ENCODE measurements around the gene MSANTD7. TPM values are rescaled to one million over a fixed set of nuclear protein-coding genes. Genes with fewer than 3 reads are reported as not detected.
"Not testable (repeated sequence)": the region's sequence is repeated elsewhere in the genome, so short reads cannot be mapped to it uniquely, and the experiment has no call there.

Gene MSANTD7
- total and polyA plus RNA-seq, 9 donors: 8.8 to 12.6 (median 10.4) TPM

DNA sequence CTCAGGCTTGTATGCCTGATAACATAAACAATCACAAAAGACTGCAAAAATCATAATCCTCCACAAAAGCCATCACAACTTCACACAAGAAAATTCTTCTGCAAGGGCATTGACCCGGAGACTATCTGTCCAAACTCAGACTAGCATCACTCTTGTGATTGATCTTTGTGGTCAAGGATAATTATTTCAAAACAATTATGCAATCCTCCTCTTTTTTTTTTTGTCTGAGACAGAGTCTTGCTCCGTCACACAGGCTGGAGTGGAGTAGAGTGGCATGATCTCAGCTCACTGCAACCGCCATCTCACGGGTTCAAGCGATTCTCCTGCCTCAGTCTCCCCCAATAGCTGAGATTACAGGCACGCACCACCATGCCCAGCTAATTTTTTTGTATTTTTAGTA is 22.4 kb upstream of the MSANTD7 start:
- Histone ChIP-seq H3K27me3 (ENCODE audit: control insufficient read depth, insufficient read depth, low read length) (peaks cover 2% of the 10 kb centered on the region), H3K9me3 (replicated peaks; ENCODE audit: control insufficient read depth, low read depth, low read length) (no peaks in the 10 kb centered on the region), H3K36me3 (ENCODE audit: control insufficient read depth, insufficient read depth, low read length) (no peaks in the 10 kb centered on the region), H3K4me1 (ENCODE audit: control insufficient read depth, insufficient read depth, low read length) (no peaks in the 10 kb centered on the region), H3K27ac (ENCODE audit: low read length) (no peak overlapping the region), H3K4me3 (ENCODE audit: low read length) (no peak overlapping the region)
- DNase-seq: no peak
- WGBS (ENCODE audit: insufficient coverage): no CpG with 5 or more reads among the region's 6 CpGs

DNA sequence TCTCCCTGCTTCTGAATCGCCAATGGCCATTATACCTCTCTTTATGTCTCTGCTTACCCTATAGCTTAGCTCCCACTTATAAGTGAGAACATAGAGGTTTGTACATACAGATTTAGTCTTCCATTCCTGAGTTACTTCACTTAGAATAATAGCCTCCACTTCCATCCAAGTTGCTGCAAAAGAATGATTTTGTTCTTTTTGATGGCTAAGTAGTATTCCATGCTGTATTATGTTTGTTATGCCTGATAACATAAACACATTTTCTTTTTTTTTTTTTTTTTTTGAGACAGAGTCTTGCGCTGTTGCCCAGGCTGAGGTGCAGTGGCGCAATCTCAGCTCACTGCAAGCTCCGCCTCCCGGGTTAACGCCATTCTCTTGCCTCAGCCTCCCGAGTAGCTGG is 21.4 kb upstream of the MSANTD7 start:
- H3K4me3 ChIP-seq (ENCODE audit: low read length): not testable (repeated sequence)
- WGBS (ENCODE audit: insufficient coverage): no CpG with 5 or more reads among the region's 7 CpGs

DNA sequence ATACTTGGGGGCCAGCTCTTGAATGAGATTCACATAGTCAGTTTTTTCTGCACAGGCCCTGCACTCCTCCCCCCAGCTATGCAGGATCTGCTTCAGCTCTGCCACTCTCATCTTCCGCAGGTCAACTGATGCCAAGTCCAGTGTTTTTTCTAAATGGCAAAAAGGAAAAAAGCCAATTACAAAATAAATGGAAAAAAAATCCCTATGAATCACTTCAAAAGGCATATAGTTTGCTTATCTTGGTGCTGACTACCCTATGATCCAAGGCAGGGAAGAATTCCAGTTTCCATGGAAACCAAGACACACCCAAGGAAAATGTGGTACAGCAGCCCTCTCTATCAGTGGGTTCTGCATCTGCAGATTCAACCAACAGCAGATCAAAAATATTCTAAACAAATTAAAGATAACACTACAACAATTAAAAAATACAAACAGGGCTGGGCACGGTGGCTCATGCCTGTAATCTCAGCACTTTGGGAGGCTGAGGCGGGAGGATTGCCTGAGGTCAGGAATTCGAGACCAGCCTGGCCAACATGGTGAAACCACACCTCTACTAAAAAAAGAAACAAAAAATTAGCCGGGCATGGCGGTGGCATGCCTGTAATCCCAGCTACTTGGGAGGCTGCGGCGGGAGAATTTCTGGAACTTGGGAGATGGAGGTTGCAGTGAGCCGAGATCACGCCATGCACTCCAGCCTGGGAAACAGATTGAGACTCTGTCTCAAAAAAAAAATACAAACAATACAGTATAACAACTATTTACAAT is 17.9 kb upstream of the MSANTD7 start:
- Histone ChIP-seq H3K36me3 (ENCODE audit: control insufficient read depth, insufficient read depth, low read length) (no peaks in the 10 kb centered on the region), H3K4me3 (ENCODE audit: low read length) (no peak overlapping the region), H3K9me3 (replicated peaks; ENCODE audit: control insufficient read depth, low read depth, low read length) (no peaks in the 10 kb centered on the region), H3K27ac (ENCODE audit: low read length) (no peak overlapping the region), H3K27me3 (ENCODE audit: control insufficient read depth, insufficient read depth, low read length) (no peaks in the 10 kb centered on the region), H3K4me1 (ENCODE audit: control insufficient read depth, insufficient read depth, low read length) (no peaks in the 10 kb centered on the region)
- DNase-seq: peak; percentile 29
- no CpG with 5 or more reads among the region's 10 CpGs for whole genome bisulfite sequencing (ENCODE audit: insufficient coverage)

More for the DNA sequence above, 21.4 kb upstream of the MSANTD7 start:
- not testable (repeated sequence) for DNase-seq; H3K9me3 ChIP-seq (replicated peaks; ENCODE audit: control insufficient read depth, low read depth, low read length); H3K27me3 ChIP-seq (ENCODE audit: control insufficient read depth, insufficient read depth, low read length); H3K4me1 ChIP-seq (ENCODE audit: control insufficient read depth, insufficient read depth, low read length); H3K27ac ChIP-seq (ENCODE audit: low read length); H3K36me3 ChIP-seq (ENCODE audit: control insufficient read depth, insufficient read depth, low read length)

DNA sequence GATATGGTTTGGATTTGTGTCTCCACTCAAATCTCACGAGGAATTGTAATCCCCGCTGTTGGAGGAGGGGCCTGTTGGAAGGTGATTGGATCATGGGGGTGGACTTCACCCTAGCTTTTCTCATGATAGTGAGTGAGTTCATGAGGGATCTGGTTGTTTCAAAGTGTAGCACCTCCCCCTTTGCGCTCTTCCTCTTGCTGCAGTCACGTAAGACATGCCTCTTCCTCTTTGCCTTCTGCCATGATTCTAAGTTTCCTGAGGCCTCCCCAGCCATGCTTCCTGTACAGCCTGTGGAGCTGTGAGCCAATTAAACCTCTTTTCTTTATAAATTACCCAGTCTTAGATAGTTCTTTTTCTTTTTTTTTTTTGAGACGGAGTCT is 17.3 kb upstream of the MSANTD7 start:
- whole genome bisulfite sequencing (ENCODE audit: insufficient coverage): 65% methylated on average over 2 of the region's 5 CpGs
- DNase-seq: no peak
- Histone ChIP-seq H3K27me3 (ENCODE audit: control insufficient read depth, insufficient read depth, low read length) (no peaks in the 10 kb centered on the region), H3K36me3 (ENCODE audit: control insufficient read depth, insufficient read depth, low read length) (no peaks in the 10 kb centered on the region), H3K27ac (ENCODE audit: low read length) (no peak overlapping the region), H3K4me3 (ENCODE audit: low read length) (no peak overlapping the region), H3K4me1 (ENCODE audit: control insufficient read depth, insufficient read depth, low read length) (no peaks in the 10 kb centered on the region), H3K9me3 (replicated peaks; ENCODE audit: control insufficient read depth, low read depth, low read length) (no peaks in the 10 kb centered on the region)

DNA sequence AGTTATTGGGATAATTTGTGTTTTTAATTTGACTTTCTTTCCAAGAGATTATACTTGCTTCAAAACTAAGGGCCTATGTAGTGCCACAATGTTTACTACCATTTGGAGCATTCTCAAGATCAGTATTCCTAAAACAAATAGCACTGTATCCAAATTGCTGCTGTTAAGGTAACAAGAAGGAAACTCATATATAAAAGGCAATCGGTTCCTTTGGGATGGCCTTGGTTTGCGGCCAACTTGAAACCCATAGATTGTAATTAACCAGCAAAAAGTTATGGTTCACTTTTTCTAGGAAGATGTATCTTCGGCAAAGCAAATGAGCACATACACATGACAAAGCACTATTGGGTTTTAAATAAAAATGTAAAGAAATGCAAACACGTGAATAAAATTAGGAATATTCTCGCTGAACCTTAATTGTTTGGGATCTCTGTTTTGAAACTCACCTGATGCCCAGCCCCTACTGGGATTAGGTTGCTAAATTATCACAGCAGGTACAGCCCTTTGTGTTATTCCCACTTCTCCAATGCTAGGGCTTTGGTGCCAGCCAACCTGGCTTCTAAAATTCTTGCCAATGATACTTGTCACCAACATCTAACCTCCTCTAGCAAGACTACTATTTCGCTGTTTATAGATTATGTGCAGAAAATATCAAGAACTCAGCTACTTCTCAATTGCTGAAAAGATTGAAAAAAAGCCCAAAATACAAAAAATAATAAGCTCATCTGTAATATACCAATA is 16.3 kb upstream of the MSANTD7 start:
- H3K36me3 ChIP-seq (ENCODE audit: control insufficient read depth, insufficient read depth, low read length): no peaks in the 10 kb centered on the region
- H3K4me3 ChIP-seq (ENCODE audit: low read length): no peak overlapping the region
- no peaks in the 10 kb centered on the region for H3K4me1 ChIP-seq (ENCODE audit: control insufficient read depth, insufficient read depth, low read length)
- H3K27me3 ChIP-seq (ENCODE audit: control insufficient read depth, insufficient read depth, low read length): no peaks in the 10 kb centered on the region
- WGBS (ENCODE audit: insufficient coverage): 74% methylated on average over 2 of the region's 6 CpGs
- H3K27ac ChIP-seq (ENCODE audit: low read length): no peak overlapping the region
- H3K9me3 ChIP-seq (replicated peaks; ENCODE audit: control insufficient read depth, low read depth, low read length): no peaks in the 10 kb centered on the region
- DNase-seq: no peak

DNA sequence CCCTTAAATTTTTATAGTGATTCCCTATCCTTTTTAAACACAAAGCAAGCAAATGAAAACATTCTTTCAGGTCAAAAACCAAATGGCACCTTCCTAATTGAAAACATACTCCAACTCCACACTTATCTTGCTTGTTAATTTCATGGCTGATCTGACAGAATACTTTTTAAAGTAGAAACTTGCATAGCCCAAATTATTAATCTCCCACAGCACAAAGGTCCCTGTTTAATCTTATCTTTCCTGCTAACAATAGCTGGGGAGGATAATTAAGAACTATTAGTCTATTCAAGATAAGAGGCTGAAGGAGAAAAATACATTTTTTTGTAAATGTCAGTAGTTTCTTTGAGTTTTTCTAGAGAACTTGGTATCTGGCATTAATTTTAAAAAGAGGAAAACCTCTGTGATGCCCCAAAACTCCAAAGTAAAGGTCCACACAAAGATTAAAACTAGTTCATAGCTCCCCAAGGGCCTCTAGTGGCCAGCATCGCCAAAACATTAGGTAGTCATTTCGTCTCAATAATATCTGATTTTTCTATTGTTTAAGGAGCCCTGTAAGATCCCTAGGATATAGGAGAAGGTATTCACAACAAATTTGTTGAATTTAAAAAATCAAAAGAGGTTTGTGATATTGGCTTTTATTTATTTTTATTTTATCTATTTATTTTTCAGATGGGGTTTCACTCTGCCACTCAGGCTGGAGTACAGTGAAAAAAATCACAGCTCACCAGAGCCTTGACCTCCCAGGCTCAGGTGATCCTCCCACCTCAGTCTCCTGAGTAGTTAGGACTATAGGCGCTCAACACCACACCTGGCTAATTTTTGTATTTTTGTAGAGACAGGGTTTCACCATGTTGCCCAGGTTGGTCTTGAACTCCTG is 15.0 kb upstream of the MSANTD7 start:
- H3K27me3 ChIP-seq (ENCODE audit: control insufficient read depth, insufficient read depth, low read length): no peaks in the 10 kb centered on the region
- H3K4me1 ChIP-seq (ENCODE audit: control insufficient read depth, insufficient read depth, low read length): no peaks in the 10 kb centered on the region
- H3K4me3 ChIP-seq (ENCODE audit: low read length): no peak overlapping the region
- H3K36me3 ChIP-seq (ENCODE audit: control insufficient read depth, insufficient read depth, low read length): no peaks in the 10 kb centered on the region
- no peak overlapping the region for H3K27ac ChIP-seq (ENCODE audit: low read length)
- DNase-seq: peak; percentile 50
- WGBS (ENCODE audit: insufficient coverage): 100% methylated on average over 1 of the region's 3 CpGs
- H3K9me3 ChIP-seq (replicated peaks; ENCODE audit: control insufficient read depth, low read depth, low read length): no peaks in the 10 kb centered on the region

DNA sequence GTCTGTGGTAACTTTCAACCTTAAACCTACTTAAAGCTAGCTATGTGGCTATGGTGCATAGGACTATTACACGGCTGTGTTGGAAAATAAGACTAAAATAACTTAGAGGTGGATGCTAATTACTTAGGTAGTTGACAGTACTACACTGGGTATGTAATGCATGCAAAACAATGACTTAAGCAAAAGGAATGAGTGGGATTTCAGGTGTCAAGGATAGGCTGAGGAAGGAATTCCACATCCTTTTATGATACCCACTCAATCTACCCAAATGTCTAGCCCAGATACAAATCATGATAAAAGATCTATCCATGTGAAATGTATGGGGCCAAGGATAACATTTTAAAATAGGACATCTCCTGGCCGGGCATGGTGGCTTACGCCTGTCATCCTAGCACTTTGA is 14.1 kb upstream of the MSANTD7 start:
- H3K36me3 ChIP-seq (ENCODE audit: control insufficient read depth, insufficient read depth, low read length): no peaks in the 10 kb centered on the region
- 85% methylated on average over 2 of the region's 3 CpGs for WGBS (ENCODE audit: insufficient coverage)
- H3K4me3 ChIP-seq (ENCODE audit: low read length): no peak overlapping the region
- no peaks in the 10 kb centered on the region for H3K9me3 ChIP-seq (replicated peaks; ENCODE audit: control insufficient read depth, low read depth, low read length)
- no peaks in the 10 kb centered on the region for H3K27me3 ChIP-seq (ENCODE audit: control insufficient read depth, insufficient read depth, low read length)
- H3K27ac ChIP-seq (ENCODE audit: low read length): no peak overlapping the region
- no peak for DNase-seq
- H3K4me1 ChIP-seq (ENCODE audit: control insufficient read depth, insufficient read depth, low read length): no peaks in the 10 kb centered on the region

DNA sequence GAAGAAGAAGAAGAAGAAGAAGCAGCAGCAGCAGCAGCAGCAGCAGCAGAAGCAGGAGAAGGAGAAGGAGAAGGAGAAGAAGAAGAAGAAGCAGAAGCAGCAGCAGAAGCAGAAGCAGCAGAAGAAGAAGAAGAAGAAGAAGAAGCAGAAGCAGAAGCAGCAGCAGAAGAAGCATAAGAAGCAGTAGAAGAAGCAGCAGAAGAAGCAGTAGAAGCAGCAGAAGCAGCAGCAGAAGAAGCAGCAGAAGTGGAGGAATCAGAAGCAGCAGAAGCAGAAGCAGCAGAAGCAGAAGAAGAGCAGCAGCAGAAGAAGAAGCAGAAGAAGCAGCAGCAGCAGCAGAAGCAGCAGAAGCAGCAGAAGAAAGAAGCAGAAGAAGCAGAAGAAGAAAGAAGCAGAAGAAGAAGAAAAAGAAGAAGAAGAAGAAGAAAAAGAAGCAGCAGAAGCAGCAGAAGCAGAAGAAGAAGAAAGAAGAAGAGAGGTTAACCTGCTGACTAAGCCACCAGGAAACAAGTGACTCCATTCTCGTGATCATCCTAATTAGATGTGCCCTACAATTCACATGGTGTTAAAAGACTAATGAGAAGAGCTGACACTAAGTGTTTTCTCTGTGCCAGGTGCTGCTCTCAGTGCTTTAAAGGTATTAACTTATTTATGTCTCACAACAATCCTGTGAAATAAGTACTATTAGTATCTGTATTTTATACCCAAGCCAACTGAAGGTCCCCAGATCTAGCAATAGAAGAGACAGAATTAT is 11.9 kb upstream of the MSANTD7 start:
- no CpG with 5 or more reads among the region's 1 CpG for WGBS (ENCODE audit: insufficient coverage)
- no peaks in the 10 kb centered on the region for H3K27me3 ChIP-seq (ENCODE audit: control insufficient read depth, insufficient read depth, low read length)
- no peaks in the 10 kb centered on the region for H3K36me3 ChIP-seq (ENCODE audit: control insufficient read depth, insufficient read depth, low read length)
- no peaks in the 10 kb centered on the region for H3K4me1 ChIP-seq (ENCODE audit: control insufficient read depth, insufficient read depth, low read length)
- H3K4me3 ChIP-seq (ENCODE audit: low read length): no peak overlapping the region
- DNase-seq: no peak
- H3K9me3 ChIP-seq (replicated peaks; ENCODE audit: control insufficient read depth, low read depth, low read length): no peaks in the 10 kb centered on the region
- no peak overlapping the region for H3K27ac ChIP-seq (ENCODE audit: low read length)

DNA sequence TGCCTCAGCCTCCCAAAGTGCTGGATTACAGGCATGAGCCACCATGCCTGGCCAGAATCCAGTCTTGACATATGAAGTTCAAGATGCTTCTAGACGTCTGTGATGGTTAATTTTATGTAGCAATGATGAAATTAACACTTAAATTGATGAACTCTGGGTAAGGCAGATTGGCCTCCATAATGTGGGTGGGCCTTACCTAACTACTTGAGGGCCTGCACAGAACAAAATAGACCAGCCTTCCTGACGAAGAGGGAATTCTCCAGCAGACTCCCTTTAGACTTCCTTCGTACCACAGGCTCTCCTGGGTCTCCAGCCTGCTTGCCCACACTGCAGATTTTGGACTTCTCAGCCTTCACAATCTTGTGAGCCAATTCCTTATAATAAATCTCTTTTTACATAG is 5.0 kb upstream of the MSANTD7 start:
- Histone ChIP-seq H3K27me3 (ENCODE audit: control insufficient read depth, insufficient read depth, low read length) (no peaks in the 10 kb centered on the region), H3K4me3 (ENCODE audit: low read length) (no peak overlapping the region), H3K27ac (ENCODE audit: low read length) (no peak overlapping the region), H3K9me3 (replicated peaks; ENCODE audit: control insufficient read depth, low read depth, low read length) (no peaks in the 10 kb centered on the region), H3K36me3 (ENCODE audit: control insufficient read depth, insufficient read depth, low read length) (peaks cover 4% of the 10 kb centered on the region), H3K4me1 (ENCODE audit: control insufficient read depth, insufficient read depth, low read length) (peaks cover 10% of the 10 kb centered on the region)
- no peak for DNase-seq
- WGBS (ENCODE audit: insufficient coverage): 84% methylated on average over 3 of the region's 3 CpGs

All from muscle of leg (tissue), 11 donors.